ENCODE data around the gene TMEM238. TPM values are rescaled to one million over a fixed set of nuclear protein-coding genes. Genes with fewer than 3 reads are reported as not detected.

Gene TMEM238
- total RNA-seq, 2 experiments from 2014 or later: 14.2 to 14.3 TPM

- DNase-seq: no peak
- no peak for ATAC-seq (ENCODE audit: poor library complexity)
- peaks cover 12% of the 10 kb centered on the region for H3K4me1 ChIP-seq (ENCODE audit: insufficient read depth, low read length)
- H3K36me3 ChIP-seq (ENCODE audit: insufficient read depth, low read length): peaks cover 3% of the 10 kb centered on the region
- H3K27me3 ChIP-seq (ENCODE audit: control insufficient read depth in 1 of 2, insufficient read depth in 2 of 2, low read length in 2 of 2): peaks cover 23 to 24% of the 10 kb centered on the region in 2 experiments
- no peak for TF ChIP-seq CTCF (IDR thresholded peaks at IDR 0.05)
- ChIA-PET CTCF (interaction anchor here (1.3 kb wide), 1 partner anchor 18 kb away, joined by 3 read pairs; no protein-coding TSS in a partner anchor), POLR2A (interaction anchor here (0.7 to 1.3 kb wide), 2 partner anchors 10 to 21 kb away, joined by 3 to 5 read pairs; partner anchors contain the start of gene KMT5C)
- intact Hi-C loops (cut with DNase I, micrococcal nuclease): no loop called here
- H3K27ac ChIP-seq (ENCODE audit: low read depth in 1 of 2, low read length in 2 of 2): no peak overlapping the region
- peaks cover 11% of the 10 kb centered on the region for H3K36me3 Mint-ChIP-seq (ENCODE audit: low read depth)
- peaks cover 0 to 21% of the 10 kb centered on the region in 2 experiments for H3K9me3 ChIP-seq (ENCODE audit: control insufficient read depth in 1 of 2, insufficient read depth in 1 of 2, low read length in 2 of 2)
- H3K27ac Mint-ChIP-seq: no peak overlapping the region
- peaks cover 18% of the 10 kb centered on the region for H3K4me1 Mint-ChIP-seq (ENCODE audit: low read depth)
- H3K4me3 ChIP-seq (ENCODE audit: low read length): no peak overlapping the region
- H3K27me3 Mint-ChIP-seq: peaks cover 31% of the 10 kb centered on the region
- H3K4me3 Mint-ChIP-seq: no peak overlapping the region
- no peaks in the 10 kb centered on the region for H3K9me3 Mint-ChIP-seq
Observed at GRCh38 chr19:55348317-55349034, 35.6 kb downstream of the TMEM238 start.

DNA sequence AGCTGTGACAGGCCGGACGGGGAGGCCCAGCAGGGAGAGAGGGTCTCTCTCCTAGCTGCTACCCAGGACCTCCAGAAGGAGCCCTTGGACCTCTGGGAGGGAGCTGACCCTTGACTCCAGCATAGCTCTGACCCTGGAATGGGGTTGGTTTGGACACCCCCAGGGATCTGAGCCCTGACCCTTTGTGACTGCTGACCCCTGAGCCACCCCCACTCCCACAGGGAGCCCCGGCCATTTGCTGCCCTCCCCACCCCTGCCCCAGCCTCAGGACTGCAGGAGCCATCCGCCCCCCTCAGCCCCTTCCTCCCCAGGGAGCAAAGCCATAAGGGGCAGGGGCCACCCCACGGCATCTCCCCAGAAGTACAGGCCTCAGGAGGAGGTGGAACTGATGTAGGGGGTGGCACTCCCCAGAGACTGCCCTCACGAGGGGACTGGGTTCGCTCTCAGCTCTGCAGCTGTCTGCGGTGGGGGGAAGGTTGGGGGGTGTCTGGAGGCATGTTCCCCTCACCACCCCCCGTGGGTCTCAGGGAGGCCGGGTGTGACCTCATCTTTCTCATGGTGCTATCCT, 36.6 kb downstream of the TMEM238 start:
- Mint-ChIP-seq H3K36me3 (ENCODE audit: low read depth) (peaks cover 11% of the 10 kb centered on the region), H3K27ac (no peak overlapping the region), H3K9me3 (no peaks in the 10 kb centered on the region), H3K27me3 (peaks cover 21% of the 10 kb centered on the region), H3K4me3 (no peak overlapping the region), H3K4me1 (ENCODE audit: low read depth) (peaks cover 8% of the 10 kb centered on the region)
- ATAC-seq (ENCODE audit: poor library complexity) (no peak), DNase-seq (peak in 1 of 14 experiments; percentile 18)
- ChIA-PET POLR2A (interaction anchor here (1.3 kb wide), 1 partner anchor 9 kb away, joined by 5 read pairs; the partner anchor contains the start of gene KMT5C), CTCF (interaction anchor here (1.3 kb wide), 1 partner anchor 19 kb away, joined by 3 read pairs; no protein-coding TSS in a partner anchor)
- H3K36me3 ChIP-seq (ENCODE audit: insufficient read depth, low read length): peaks cover 8% of the 10 kb centered on the region
- intact Hi-C loops (cut with DNase I, micrococcal nuclease): no loop called here
- H3K9me3 ChIP-seq (ENCODE audit: control insufficient read depth in 1 of 2, insufficient read depth in 1 of 2, low read length in 2 of 2): peaks cover 0 to 11% of the 10 kb centered on the region in 2 experiments
- no peak overlapping the region for H3K27ac ChIP-seq (ENCODE audit: low read depth in 1 of 2, low read length in 2 of 2)
- TF ChIP-seq CTCF (IDR thresholded peaks at IDR 0.05): no peak
- no peak overlapping the region for H3K4me3 ChIP-seq (ENCODE audit: low read length)
- peaks cover 4% of the 10 kb centered on the region for H3K4me1 ChIP-seq (ENCODE audit: insufficient read depth, low read length)
- peaks cover 13 to 15% of the 10 kb centered on the region in 2 experiments for H3K27me3 ChIP-seq (ENCODE audit: control insufficient read depth in 1 of 2, insufficient read depth in 2 of 2, low read length in 2 of 2)

GRCh38 chr19:55346725-55347441, 37.2 kb downstream of the TMEM238 start:
- CTCF ChIA-PET: no interaction called here
- ATAC-seq (ENCODE audit: poor library complexity): no peak
- no peak overlapping the region for H3K4me3 Mint-ChIP-seq

More at GRCh38 chr19:55346725-55347441, 37.2 kb downstream of the TMEM238 start:
- peaks cover 0 to 7% of the 10 kb centered on the region in 2 experiments for H3K9me3 ChIP-seq (ENCODE audit: control insufficient read depth in 1 of 2, insufficient read depth in 1 of 2, low read length in 2 of 2)
- Mint-ChIP-seq H3K27ac (no peak overlapping the region), H3K9me3 (no peaks in the 10 kb centered on the region), H3K36me3 (ENCODE audit: low read depth) (peaks cover 11% of the 10 kb centered on the region), H3K4me1 (ENCODE audit: low read depth) (peaks cover 6% of the 10 kb centered on the region), H3K27me3 (peaks cover 15% of the 10 kb centered on the region)
- no peak overlapping the region for H3K4me3 ChIP-seq (ENCODE audit: low read length)
- POLR2A ChIA-PET: no interaction called here
- H3K27ac ChIP-seq (ENCODE audit: low read depth in 1 of 2, low read length in 2 of 2): no peak overlapping the region
- no peak for TF ChIP-seq CTCF (IDR thresholded peaks at IDR 0.05)
- peaks cover 8% of the 10 kb centered on the region for H3K36me3 ChIP-seq (ENCODE audit: insufficient read depth, low read length)
- peaks cover 2% of the 10 kb centered on the region for H3K4me1 ChIP-seq (ENCODE audit: insufficient read depth, low read length)
- DNase-seq: no peak
- H3K27me3 ChIP-seq (ENCODE audit: control insufficient read depth in 1 of 2, insufficient read depth in 2 of 2, low read length in 2 of 2): peaks cover 7 to 8% of the 10 kb centered on the region in 2 experiments
- intact Hi-C loops (cut with DNase I, micrococcal nuclease): no loop called here

All from CD4-positive, alpha-beta T cell (primary cell).